HEK293T (cell line): ENCODE measurements around the gene CENPB.

ENCODE experiments used
- CTCF ChIA-PET: fragments of 350-600 bp; formaldehyde crosslinking; extraction: SDS; loops from one replicate; lab custom pipeline; 2021; ENCODE audit warnings: antibody characterized with exemption, inconsistent platforms; lab: Yijun Ruan, JAX
- POLR2A ChIA-PET: fragments of 350-600 bp; formaldehyde crosslinking; extraction: SDS; loops from one replicate; lab custom pipeline; 2020; ENCODE audit warnings: antibody characterized with exemption, inconsistent platforms; lab: Yijun Ruan, JAX
- DNase-seq: peaks from one replicate; pipeline ENCODE4 v3.0.0; 2012; ENCODE audit warnings: mixed read lengths; ENCODE audit errors: extremely low spot score
- ARNT ChIP-seq: fragments of 450-650 bp; IDR thresholded peaks from 2 replicates; pipeline ENCODE4 v1.6.1; 2017; ENCODE audit warnings: mild to moderate bottlenecking
- BHLHE40 ChIP-seq: fragments of 450-650 bp; IDR thresholded peaks from 2 replicates; pipeline ENCODE4 v1.6.1; 2016; ENCODE audit warnings: mild to moderate bottlenecking, moderate library complexity, borderline replicate concordance
- CTBP1 ChIP-seq: fragments of 450-650 bp; IDR thresholded peaks from 2 replicates; pipeline ENCODE4 v1.6.1; 2016; ENCODE audit warnings: borderline replicate concordance
- ELF4 ChIP-seq: fragments of 450-650 bp; IDR thresholded peaks from 2 replicates; pipeline ENCODE4 v1.6.1; 2017; ENCODE audit warnings: antibody characterized with exemption
- FOXA1 ChIP-seq: fragments of 450-650 bp; IDR thresholded peaks from 2 replicates; pipeline ENCODE4 v1.6.1; 2016; ENCODE audit warnings: mild to moderate bottlenecking
- FOXK2 ChIP-seq: fragments of 450-650 bp; IDR thresholded peaks from 2 replicates; pipeline ENCODE4 v1.6.1; 2016; ENCODE audit warnings: mild to moderate bottlenecking
- FOXM1 ChIP-seq: fragments of 450-650 bp; IDR thresholded peaks from 2 replicates; pipeline ENCODE4 v1.6.1; 2017; ENCODE audit warnings: mild to moderate bottlenecking, borderline replicate concordance
- HDGF ChIP-seq: fragments of 450-650 bp; IDR thresholded peaks from 2 replicates; pipeline ENCODE4 v1.6.1; 2017; ENCODE audit warnings: antibody characterized with exemption, borderline replicate concordance
- L3MBTL2 ChIP-seq: fragments of 450-650 bp; conservative IDR thresholded peaks from 2 replicates; pipeline ENCODE4 v1.6.1; 2016; ENCODE audit warnings: mild to moderate bottlenecking
- LEF1 ChIP-seq: fragments of 450-650 bp; IDR thresholded peaks from 2 replicates; pipeline ENCODE4 v1.6.1; 2017; ENCODE audit warnings: mild to moderate bottlenecking, borderline replicate concordance
- NFRKB ChIP-seq: fragments of 450-650 bp; IDR thresholded peaks from 2 replicates; pipeline ENCODE4 v1.6.1; 2016; ENCODE audit warnings: mild to moderate bottlenecking, moderate library complexity
- SP1 ChIP-seq: fragments of 450-650 bp; IDR thresholded peaks from 2 replicates; pipeline ENCODE4 v1.6.1; 2017
- SUZ12 ChIP-seq: fragments of 450-650 bp; IDR thresholded peaks from 2 replicates; pipeline ENCODE4 v1.6.1; 2016; ENCODE audit warnings: mild to moderate bottlenecking
- TARDBP ChIP-seq: fragments of 450-650 bp; IDR thresholded peaks from 2 replicates; pipeline ENCODE4 v1.6.1; 2016
- ZNF384 ChIP-seq: fragments of 450-650 bp; IDR thresholded peaks from 2 replicates; pipeline ENCODE4 v1.6.1; 2016
- TF ChIP-seq, protein P1 (sequence below): fragments of 450-650 bp; IDR thresholded peaks from 2 replicates; pipeline ENCODE4 v1.6.1; 2016

Gene CENPB

GRCh38 chr20:3783511-3784195 is 2.9 kb downstream of the CENPB start:
- CTCF ChIA-PET, result interaction anchor here (0.5 to 1.2 kb wide), 2 partner anchors 34 to 1072 kb away, joined by 3 to 4 read pairs; no protein-coding TSS in a partner anchor
- TF ChIP-seq SUZ12 (no peak), TARDBP (no peak), ARNT (no peak), HDGF (no peak), FOXA1 (no peak), BHLHE40 (no peak), CTBP1 (no peak), LEF1 (no peak)
- TF ChIP-seq, protein P1, sequence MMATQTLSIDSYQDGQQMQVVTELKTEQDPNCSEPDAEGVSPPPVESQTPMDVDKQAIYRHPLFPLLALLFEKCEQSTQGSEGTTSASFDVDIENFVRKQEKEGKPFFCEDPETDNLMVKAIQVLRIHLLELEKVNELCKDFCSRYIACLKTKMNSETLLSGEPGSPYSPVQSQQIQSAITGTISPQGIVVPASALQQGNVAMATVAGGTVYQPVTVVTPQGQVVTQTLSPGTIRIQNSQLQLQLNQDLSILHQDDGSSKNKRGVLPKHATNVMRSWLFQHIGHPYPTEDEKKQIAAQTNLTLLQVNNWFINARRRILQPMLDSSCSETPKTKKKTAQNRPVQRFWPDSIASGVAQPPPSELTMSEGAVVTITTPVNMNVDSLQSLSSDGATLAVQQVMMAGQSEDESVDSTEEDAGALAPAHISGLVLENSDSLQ, result no peak
- POLR2A ChIA-PET, result interaction anchor here (1.3 to 2.7 kb wide), 2 partner anchors 16 to 37 kb away, joined by 4 to 11 read pairs; partner anchors contain the start of genes ADISSP and AP5S1
- DNase-seq, result no peak

DNA sequence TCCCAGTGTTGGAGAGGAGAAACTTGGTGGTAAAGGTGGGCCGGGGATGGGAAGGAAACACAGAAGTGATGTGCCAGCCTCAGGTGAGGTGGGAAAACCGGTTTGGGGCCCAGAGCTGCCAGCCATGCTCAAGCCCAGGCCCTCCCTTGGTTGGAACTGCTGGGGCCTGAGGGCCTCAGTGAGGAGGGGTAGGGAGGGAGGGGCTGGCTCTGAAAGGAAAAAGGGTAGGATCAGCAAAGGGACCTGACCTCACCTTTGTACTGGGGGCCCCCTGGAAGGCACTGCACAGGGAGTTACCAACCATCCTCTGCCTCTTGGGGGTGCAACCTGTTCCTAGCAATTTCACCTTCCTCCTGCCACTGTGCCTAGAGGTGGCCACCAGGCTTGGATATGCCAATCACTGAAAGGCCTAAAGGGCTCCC is 3.5 kb downstream of the CENPB start:
- no peak for DNase-seq
- ChIA-PET POLR2A (interaction anchor here (1.3 kb wide), 1 partner anchor 38 kb away, joined by 4 read pairs; the partner anchor contains the start of gene AP5S1), CTCF (interaction anchor here (0.5 to 1.2 kb wide), 2 partner anchors 35 to 1072 kb away, joined by 3 to 4 read pairs; no protein-coding TSS in a partner anchor)
- TF ChIP-seq NFRKB (no peak), TARDBP (no peak), ZNF384 (no peak), CTBP1 (no peak), SUZ12 (no peak), FOXM1 (no peak), HDGF (no peak), ARNT (no peak), FOXK2 (no peak), SP1 (no peak)

GRCh38 chr20:3782597-3782996 is 3.9 kb downstream of the CENPB start:
- DNase-seq, result no peak
- ChIA-PET POLR2A (interaction anchor here (1.7 kb wide), 1 partner anchor 38 kb away, joined by 8 read pairs; the partner anchor contains the start of gene AP5S1), CTCF (interaction anchor here (1.2 kb wide), 1 partner anchor 36 kb away, joined by 4 read pairs; no protein-coding TSS in a partner anchor)
- no peak for TF ChIP-seq BHLHE40
- TF ChIP-seq FOXK2, result no peak
- TF ChIP-seq HDGF, result no peak
- TF ChIP-seq SP1, result no peak
- TF ChIP-seq SUZ12, result no peak
- no peak for TF ChIP-seq ELF4
- TF ChIP-seq ARNT, result no peak
- TF ChIP-seq CTBP1, result no peak
- no peak for TF ChIP-seq FOXM1

GRCh38 chr20:3781153-3781910 is 5.2 kb downstream of the CENPB start, which contains the start of gene SPEF1:
Gene SPEF1 (minus strand): TSS chr20:3781448. CDS start chr20:3781287, 161 bp downstream.
- TF ChIP-seq ELF4 (no peak), LEF1 (no peak), SUZ12 (no peak), SP1 (no peak), FOXM1 (no peak), FOXK2 (no peak), ARNT (no peak), ZNF384 (no peak), NFRKB (no peak), HDGF (no peak), L3MBTL2 (no peak), CTBP1 (no peak)
- ChIA-PET POLR2A (interaction anchor here (0.9 to 1.7 kb wide), 5 partner anchors 13 to 105 kb away, joined by 4 to 9 read pairs (median 5); partner anchors contain the start of genes ADISSP and AP5S1), CTCF (interaction anchor here (0.8 to 1.7 kb wide), 4 partner anchors 13 to 218 kb away, joined by 3 to 17 read pairs (median 6); partner anchors contain the start of gene ADISSP)
- DNase-seq, result peak; percentile 90

GRCh38 chr20:3778976-3779375 is 7.6 kb downstream of the CENPB start:
- ChIA-PET POLR2A (interaction anchor here (1.8 to 2.7 kb wide), 2 partner anchors 11 to 41 kb away, joined by 4 to 8 read pairs; partner anchors contain the start of genes ADISSP and AP5S1), CTCF (interaction anchor here (0.8 to 2.8 kb wide), 2 partner anchors 11 to 40 kb away, joined by 3 to 11 read pairs; partner anchors contain the start of gene ADISSP)
- TF ChIP-seq TARDBP (no peak), SUZ12 (no peak), CTBP1 (no peak), BHLHE40 (no peak), ELF4 (no peak), ZNF384 (no peak), ARNT (no peak), FOXK2 (no peak)
- no peak for DNase-seq

DNA sequence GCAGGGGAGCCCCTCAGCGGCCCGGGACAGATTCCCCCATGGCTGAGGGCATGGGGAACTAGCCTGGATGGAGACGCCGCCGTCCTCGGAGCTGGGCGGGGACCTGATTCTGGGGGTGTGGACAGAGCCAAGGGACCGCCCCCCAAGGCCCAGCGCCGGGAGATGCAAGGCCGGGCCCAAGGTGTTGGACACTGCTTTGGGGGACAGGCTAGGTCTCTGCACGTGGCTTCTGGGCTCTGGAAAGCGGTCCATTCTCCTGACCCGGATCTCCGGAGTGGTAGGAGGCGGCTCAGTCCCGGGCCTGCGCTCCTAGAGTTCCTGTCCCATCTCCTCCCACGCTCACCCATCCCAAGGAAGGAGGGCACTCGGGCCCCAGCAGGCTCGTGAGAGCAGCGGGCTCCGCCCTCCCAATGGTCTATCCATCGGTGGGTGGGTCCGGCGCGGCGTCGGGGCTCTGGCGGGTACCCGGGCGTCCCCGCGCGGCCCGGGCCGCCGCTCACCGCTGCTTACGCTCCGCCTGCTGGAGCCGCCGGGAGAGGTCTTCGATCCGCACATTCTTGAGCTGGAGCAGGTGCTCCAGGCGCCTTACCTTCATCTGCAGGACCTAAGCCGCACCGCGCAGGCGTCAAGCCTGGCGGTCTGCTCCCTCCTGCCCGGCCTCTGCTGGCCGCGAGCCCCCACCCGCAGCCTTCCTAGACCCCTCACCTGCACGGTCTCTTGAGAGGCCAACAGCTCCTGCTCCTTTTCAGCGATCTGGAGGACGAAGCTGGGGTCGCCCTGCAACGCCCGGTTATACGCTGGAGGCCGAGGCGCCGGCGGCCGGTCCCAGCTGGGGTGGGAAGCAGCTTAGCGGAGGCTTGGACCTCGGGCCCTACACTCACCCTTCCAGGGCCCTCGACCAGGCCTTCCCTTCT is 8.6 kb downstream of the CENPB start:
- DNase-seq, result no peak
- TF ChIP-seq SP1 (no peak), ELF4 (no peak), FOXA1 (no peak), TARDBP (no peak), HDGF (no peak), LEF1 (no peak), FOXK2 (no peak), CTBP1 (no peak), L3MBTL2 (no peak), NFRKB (no peak), ZNF384 (no peak), FOXM1 (no peak), ARNT (no peak), SUZ12 (no peak), BHLHE40 (no peak)
- ChIA-PET CTCF (interaction anchor here (0.6 to 2.8 kb wide), 3 partner anchors 10 to 336 kb away, joined by 3 to 11 read pairs (median 3); partner anchors contain the start of gene ADISSP), POLR2A (interaction anchor here (1.8 to 2.7 kb wide), 2 partner anchors 10 to 42 kb away, joined by 4 to 8 read pairs; partner anchors contain the start of genes ADISSP and AP5S1)
